Naive thymus-derived CD4-positive, alpha-beta T cell (primary cell): ENCODE results near the gene CRNKL1. TPM values are rescaled to one million over a fixed set of nuclear protein-coding genes. Genes with fewer than 3 reads are reported as not detected.

Experiments
- polyA plus RNA-seq, 2 donors: library from polyadenylated mRNA; unstranded; fragments of 300-500 nt; fragmentation: Illumina TruSeq; gene quantifications; one replicate each; pipeline ENCODE4 v1.2.3, GENCODE V29; 2021
- total RNA-seq, 6 experiments: library from RNA in 5 of 6; stranded (reverse) in 5 of 6; gene quantifications; 1 replicate in 5 of 6; 2 replicates in 1 of 6; pipeline ENCODE4 v1.2.3 and lab custom pipeline; 2021 to 2026

The CRNKL1 gene
- total and polyA plus RNA-seq, 7 experiments from 2014 or later: 9.1 to 32.1 (median 20.2) TPM

Other genes with a start within 250 kb of the CRNKL1 start
- 10 to 100 TPM; 21.5 to 52.6 (median 28.3) TPM for gene NAA20, start 35.1 kb downstream of the CRNKL1 start, total RNA-seq
- gene NAA20, start 35.1 kb downstream of the CRNKL1 start, polyA plus RNA-seq: 10 to 100 TPM; 50.0 to 90.2 TPM
- gene CFAP61, start 66 bp upstream of the CRNKL1 start, total RNA-seq: not detected
- not detected for gene CFAP61, start 66 bp upstream of the CRNKL1 start, polyA plus RNA-seq